ENCODE results near the gene COQ4. TPM values are rescaled to one million over a fixed set of nuclear protein-coding genes. Genes with fewer than 3 reads are reported as not detected.

COQ4 gene
- polyA plus RNA-seq, 1 of the 3 experiments (the other 2 are of a cell fraction): 57.2 TPM

DNA sequence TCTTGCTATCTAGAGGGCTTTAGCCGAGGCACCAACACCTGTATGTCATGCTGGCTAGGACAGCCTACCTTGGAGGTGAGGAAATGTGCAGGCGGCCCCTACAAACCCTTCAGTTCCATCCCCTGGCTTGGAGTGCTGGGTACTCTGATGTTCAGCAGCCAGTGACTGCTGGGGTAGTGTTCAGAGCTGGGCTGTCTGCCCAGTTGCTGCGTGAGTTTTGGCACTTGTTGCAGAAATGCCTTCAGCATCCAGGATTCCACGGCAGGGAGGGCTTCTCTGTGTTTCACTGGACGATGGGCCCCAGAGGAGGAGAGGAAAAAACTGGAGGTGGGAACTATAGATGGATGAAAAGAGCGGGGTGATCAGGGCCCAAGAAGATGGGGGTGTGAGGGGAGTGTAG, 36.2 kb upstream of the COQ4 start:
- CTCF ChIA-PET: interaction anchor here (0.8 to 3.0 kb wide), 3 partner anchors 9 to 126 kb away, joined by 3 to 18 read pairs (median 3); no protein-coding TSS in a partner anchor
- Histone ChIP-seq H3K9ac (no peak overlapping the region), H3F3A (replicated peaks; ENCODE audit: insufficient read depth) (peaks cover 9% of the 10 kb centered on the region), H3K27me3 (ENCODE audit: insufficient read depth) (no peaks in the 10 kb centered on the region), H4K20me1 (ENCODE audit: insufficient read depth) (no peaks in the 10 kb centered on the region), H3K4me3 (ENCODE audit: low read depth in 2 of 2, low read length in 1 of 2) (no peak overlapping the region), H3K4me1 (ENCODE audit: control insufficient read depth in 1 of 2, insufficient read depth in 2 of 2, low read depth in 1 of 2, low read length in 1 of 2) (no peaks in the 10 kb centered on the region), H3K9me3 (no peaks in the 10 kb centered on the region), H3K27ac (ENCODE audit: low read depth in 2 of 2, low read length in 1 of 2) (no peak overlapping the region), H3K4me2 (no peak overlapping the region), H3K36me3 (replicated peaks in 1 of 2; ENCODE audit: control insufficient read depth in 1 of 2, insufficient read depth in 2 of 2, low read length in 1 of 2) (no peaks in the 10 kb centered on the region), H2AFZ (ENCODE audit: low read depth) (no peak overlapping the region), H3K79me2 (ENCODE audit: insufficient read depth) (no peaks in the 10 kb centered on the region; the same call in 1 of the 2 replicates), H3K9me2 (no peaks in the 10 kb centered on the region)
- POLR2A ChIA-PET: no interaction called here
- TF ChIP-seq FOXM1 (IDR thresholded peaks at IDR 0.05; ENCODE audit: low read depth) (no peak), RXRA (IDR thresholded peaks at IDR 0.05; ENCODE audit: borderline replicate concordance, low read depth) (no peak), SMC3 (IDR thresholded peaks at IDR 0.05; ENCODE audit: low read depth, low read length) (no peak), GABPA (IDR thresholded peaks at IDR 0.05; ENCODE audit: low read depth) (no peak), POLR2AphosphoS5 (IDR thresholded peaks at IDR 0.05; ENCODE audit: low read depth, low read length) (no peak), RCOR1 (IDR thresholded peaks at IDR 0.05; ENCODE audit: low read length) (no peak), TCF12 (IDR thresholded peaks at IDR 0.05) (no peak), RAD21 (IDR thresholded peaks at IDR 0.05; ENCODE audit: low read length) (no peak), MXI1 (IDR thresholded peaks at IDR 0.05; ENCODE audit: low read depth, low read length) (no peak), FOXJ3 (CRISPR knock-in tag; IDR thresholded peaks at IDR 0.05) (no peak), MEF2A (IDR thresholded peaks at IDR 0.05; ENCODE audit: borderline replicate concordance, low read depth) (no peak)
- TF ChIP-seq, protein P1, sequence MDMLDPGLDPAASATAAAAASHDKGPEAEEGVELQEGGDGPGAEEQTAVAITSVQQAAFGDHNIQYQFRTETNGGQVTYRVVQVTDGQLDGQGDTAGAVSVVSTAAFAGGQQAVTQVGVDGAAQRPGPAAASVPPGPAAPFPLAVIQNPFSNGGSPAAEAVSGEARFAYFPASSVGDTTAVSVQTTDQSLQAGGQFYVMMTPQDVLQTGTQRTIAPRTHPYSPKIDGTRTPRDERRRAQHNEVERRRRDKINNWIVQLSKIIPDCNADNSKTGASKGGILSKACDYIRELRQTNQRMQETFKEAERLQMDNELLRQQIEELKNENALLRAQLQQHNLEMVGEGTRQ (IDR thresholded peaks at IDR 0.05; ENCODE audit: borderline replicate concordance, low read depth, low read length): no peak
- TF ChIP-seq, protein P2, sequence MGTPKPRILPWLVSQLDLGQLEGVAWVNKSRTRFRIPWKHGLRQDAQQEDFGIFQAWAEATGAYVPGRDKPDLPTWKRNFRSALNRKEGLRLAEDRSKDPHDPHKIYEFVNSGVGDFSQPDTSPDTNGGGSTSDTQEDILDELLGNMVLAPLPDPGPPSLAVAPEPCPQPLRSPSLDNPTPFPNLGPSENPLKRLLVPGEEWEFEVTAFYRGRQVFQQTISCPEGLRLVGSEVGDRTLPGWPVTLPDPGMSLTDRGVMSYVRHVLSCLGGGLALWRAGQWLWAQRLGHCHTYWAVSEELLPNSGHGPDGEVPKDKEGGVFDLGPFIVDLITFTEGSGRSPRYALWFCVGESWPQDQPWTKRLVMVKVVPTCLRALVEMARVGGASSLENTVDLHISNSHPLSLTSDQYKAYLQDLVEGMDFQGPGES (IDR thresholded peaks at IDR 0.05; ENCODE audit: low read depth, low read length): no peak
- TF ChIP-seq, protein P3, sequence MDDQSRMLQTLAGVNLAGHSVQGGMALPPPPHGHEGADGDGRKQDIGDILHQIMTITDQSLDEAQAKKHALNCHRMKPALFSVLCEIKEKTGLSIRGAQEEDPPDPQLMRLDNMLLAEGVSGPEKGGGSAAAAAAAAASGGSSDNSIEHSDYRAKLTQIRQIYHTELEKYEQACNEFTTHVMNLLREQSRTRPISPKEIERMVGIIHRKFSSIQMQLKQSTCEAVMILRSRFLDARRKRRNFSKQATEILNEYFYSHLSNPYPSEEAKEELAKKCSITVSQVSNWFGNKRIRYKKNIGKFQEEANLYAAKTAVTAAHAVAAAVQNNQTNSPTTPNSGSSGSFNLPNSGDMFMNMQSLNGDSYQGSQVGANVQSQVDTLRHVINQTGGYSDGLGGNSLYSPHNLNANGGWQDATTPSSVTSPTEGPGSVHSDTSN (IDR thresholded peaks at IDR 0.05): no peak
- 85% methylated on average over 6 of the region's 6 CpGs for WGBS (ENCODE audit: low lambda C conversion rate)
- no peak for DNase-seq

DNA sequence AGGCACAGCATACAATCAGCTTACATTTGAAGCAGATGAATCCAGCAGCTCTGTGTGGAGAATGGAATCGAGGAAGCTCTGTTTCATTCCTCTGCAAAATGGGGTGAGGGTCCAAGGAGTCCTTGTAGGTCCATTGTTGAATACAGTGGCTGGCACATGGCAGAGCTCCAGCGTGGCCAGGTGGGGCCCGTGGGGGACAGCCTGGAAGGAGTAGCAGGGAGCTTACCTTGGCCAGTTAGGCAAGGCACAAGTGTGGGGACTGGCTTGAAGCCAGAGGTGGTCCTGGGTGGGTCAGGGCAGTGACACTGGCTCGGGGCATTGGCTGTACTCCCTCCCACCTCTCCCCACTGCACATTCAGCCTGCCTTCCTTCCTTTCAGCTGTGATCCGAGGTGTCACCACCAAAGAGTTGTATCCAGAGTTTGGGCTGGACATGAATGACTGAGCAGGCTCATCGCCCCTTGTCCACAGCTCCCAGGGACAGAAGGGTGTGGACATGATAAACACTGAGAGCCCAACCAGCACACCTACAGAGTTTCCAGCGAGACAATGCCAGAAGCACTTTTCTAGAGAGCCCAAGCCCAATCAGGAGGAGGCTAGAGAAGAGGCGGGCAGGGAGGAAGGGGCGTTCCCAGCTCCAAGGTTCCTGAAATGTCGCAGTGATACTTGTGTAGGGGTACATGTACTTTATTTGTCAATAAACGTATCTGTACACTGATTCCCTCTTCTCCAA, 34.2 kb upstream of the COQ4 start:
- no peaks in the 10 kb centered on the region for H3K27me3 ChIP-seq (ENCODE audit: insufficient read depth)
- H3K4me2 ChIP-seq: no peak overlapping the region
- H2AFZ ChIP-seq (ENCODE audit: low read depth): no peak overlapping the region
- no peaks in the 10 kb centered on the region for H3K4me1 ChIP-seq (ENCODE audit: control insufficient read depth in 1 of 2, insufficient read depth in 2 of 2, low read depth in 1 of 2, low read length in 1 of 2)
- H3F3A ChIP-seq (replicated peaks; ENCODE audit: insufficient read depth): no peaks in the 10 kb centered on the region
- no peak for DNase-seq
- H3K79me2 ChIP-seq (ENCODE audit: insufficient read depth): no peaks in the 10 kb centered on the region; the same call in 1 of the 2 replicates
- WGBS (ENCODE audit: low lambda C conversion rate): 85% methylated on average over 10 of the region's 11 CpGs
- no peaks in the 10 kb centered on the region for H3K9me2 ChIP-seq
- no peak overlapping the region for H3K4me3 ChIP-seq (ENCODE audit: low read depth in 2 of 2, low read length in 1 of 2)
- no peak overlapping the region for H3K27ac ChIP-seq (ENCODE audit: low read depth in 2 of 2, low read length in 1 of 2)
- H4K20me1 ChIP-seq (ENCODE audit: insufficient read depth): no peaks in the 10 kb centered on the region
- TF ChIP-seq, protein P4, sequence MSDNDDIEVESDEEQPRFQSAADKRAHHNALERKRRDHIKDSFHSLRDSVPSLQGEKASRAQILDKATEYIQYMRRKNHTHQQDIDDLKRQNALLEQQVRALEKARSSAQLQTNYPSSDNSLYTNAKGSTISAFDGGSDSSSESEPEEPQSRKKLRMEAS (IDR thresholded peaks at IDR 0.05; ENCODE audit: low read depth): no peak
- TF ChIP-seq POLR2AphosphoS5 (IDR thresholded peaks at IDR 0.05; ENCODE audit: low read depth, low read length) (no peak), EZH2phosphoT487 (IDR thresholded peaks at IDR 0.05; ENCODE audit: borderline replicate concordance, low read depth) (no peak), GABPA (IDR thresholded peaks at IDR 0.05; ENCODE audit: low read depth) (no peak), RXRA (IDR thresholded peaks at IDR 0.05; ENCODE audit: borderline replicate concordance, low read depth) (no peak), MXI1 (IDR thresholded peaks at IDR 0.05; ENCODE audit: low read depth, low read length) (no peak)
- TF ChIP-seq, protein P5, sequence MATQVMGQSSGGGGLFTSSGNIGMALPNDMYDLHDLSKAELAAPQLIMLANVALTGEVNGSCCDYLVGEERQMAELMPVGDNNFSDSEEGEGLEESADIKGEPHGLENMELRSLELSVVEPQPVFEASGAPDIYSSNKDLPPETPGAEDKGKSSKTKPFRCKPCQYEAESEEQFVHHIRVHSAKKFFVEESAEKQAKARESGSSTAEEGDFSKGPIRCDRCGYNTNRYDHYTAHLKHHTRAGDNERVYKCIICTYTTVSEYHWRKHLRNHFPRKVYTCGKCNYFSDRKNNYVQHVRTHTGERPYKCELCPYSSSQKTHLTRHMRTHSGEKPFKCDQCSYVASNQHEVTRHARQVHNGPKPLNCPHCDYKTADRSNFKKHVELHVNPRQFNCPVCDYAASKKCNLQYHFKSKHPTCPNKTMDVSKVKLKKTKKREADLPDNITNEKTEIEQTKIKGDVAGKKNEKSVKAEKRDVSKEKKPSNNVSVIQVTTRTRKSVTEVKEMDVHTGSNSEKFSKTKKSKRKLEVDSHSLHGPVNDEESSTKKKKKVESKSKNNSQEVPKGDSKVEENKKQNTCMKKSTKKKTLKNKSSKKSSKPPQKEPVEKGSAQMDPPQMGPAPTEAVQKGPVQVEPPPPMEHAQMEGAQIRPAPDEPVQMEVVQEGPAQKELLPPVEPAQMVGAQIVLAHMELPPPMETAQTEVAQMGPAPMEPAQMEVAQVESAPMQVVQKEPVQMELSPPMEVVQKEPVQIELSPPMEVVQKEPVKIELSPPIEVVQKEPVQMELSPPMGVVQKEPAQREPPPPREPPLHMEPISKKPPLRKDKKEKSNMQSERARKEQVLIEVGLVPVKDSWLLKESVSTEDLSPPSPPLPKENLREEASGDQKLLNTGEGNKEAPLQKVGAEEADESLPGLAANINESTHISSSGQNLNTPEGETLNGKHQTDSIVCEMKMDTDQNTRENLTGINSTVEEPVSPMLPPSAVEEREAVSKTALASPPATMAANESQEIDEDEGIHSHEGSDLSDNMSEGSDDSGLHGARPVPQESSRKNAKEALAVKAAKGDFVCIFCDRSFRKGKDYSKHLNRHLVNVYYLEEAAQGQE (IDR thresholded peaks at IDR 0.05; ENCODE audit: low read depth, low read length): no peak
- ChIA-PET CTCF (interaction anchor here (1.0 kb wide), 1 partner anchor 53 kb away, joined by 4 read pairs; no protein-coding TSS in a partner anchor), POLR2A (interaction anchor here (0.5 kb wide), 1 partner anchor 25 kb away, joined by 3 read pairs; no protein-coding TSS in a partner anchor)
- no peaks in the 10 kb centered on the region for H3K9me3 ChIP-seq
- H3K9ac ChIP-seq: no peak overlapping the region
- no peaks in the 10 kb centered on the region for H3K36me3 ChIP-seq (replicated peaks in 1 of 2; ENCODE audit: control insufficient read depth in 1 of 2, insufficient read depth in 2 of 2, low read length in 1 of 2)

Measured in SK-N-SH (cell line).